Measurements from ENCODE around the gene PIWIL1. TPM values are rescaled to one million over a fixed set of nuclear protein-coding genes. Genes with fewer than 3 reads are reported as not detected.

The PIWIL1 gene
- total and polyA plus RNA-seq, 2 experiments from 2014 or later: not detected

GRCh38 chr12:130334399-130334798 is 3.3 kb upstream of the PIWIL1 start:
- Histone ChIP-seq H3K9me2 (ENCODE audit: insufficient read depth) (no peaks in the 10 kb centered on the region), H3K4me1 (ENCODE audit: insufficient read depth) (no peaks in the 10 kb centered on the region), H3K27ac (no peak overlapping the region), H3K4me3 (no peak overlapping the region), H2AFZ (no peak overlapping the region), H3K9me3 (ENCODE audit: low read depth) (no peaks in the 10 kb centered on the region), H3K27me3 (replicated peaks; ENCODE audit: insufficient read depth) (no peaks in the 10 kb centered on the region; the same call in 1 of the 2 replicates), H3F3A (ENCODE audit: insufficient read depth) (no peaks in the 10 kb centered on the region), H3K4me2 (ENCODE audit: unreplicated experiment) (no peak overlapping the region), H4K20me1 (ENCODE audit: insufficient read depth) (no peaks in the 10 kb centered on the region), H3K36me3 (ENCODE audit: low read depth) (no peaks in the 10 kb centered on the region), H3K79me2 (ENCODE audit: insufficient read depth) (no peaks in the 10 kb centered on the region), H3K9ac (no peak overlapping the region)
- in situ Hi-C loops (cut with MboI): loop anchor here (10.0 kb wide), 1 partner anchor 290 kb away; no protein-coding TSS in a partner anchor
- TF ChIP-seq EZH2 (IDR thresholded peaks at IDR 0.05; ENCODE audit: insufficient read depth, poor library complexity, severe bottlenecking) (no peak), EZH2phosphoT487 (IDR thresholded peaks at IDR 0.05; ENCODE audit: insufficient read depth, low read depth) (no peak)
- no peak for DNase-seq
- 31 to 37% methylated on average over 8 of the region's 8 CpGs for WGBS, 2 experiments (ENCODE audit: low coverage in 1 of 2, low lambda C conversion rate in 2 of 2, missing lambda C conversion rate in 2 of 2)

GRCh38 chr12:130334937-130335336 is 2.8 kb upstream of the PIWIL1 start:
- TF ChIP-seq EZH2phosphoT487 (IDR thresholded peaks at IDR 0.05; ENCODE audit: insufficient read depth, low read depth) (no peak), EZH2 (IDR thresholded peaks at IDR 0.05; ENCODE audit: insufficient read depth, poor library complexity, severe bottlenecking) (no peak)
- 31 to 37% methylated on average over 15 of the region's 15 CpGs for WGBS, 2 experiments (ENCODE audit: low coverage in 1 of 2, low lambda C conversion rate in 2 of 2, missing lambda C conversion rate in 2 of 2)
- Histone ChIP-seq H3K9me3 (ENCODE audit: low read depth) (no peaks in the 10 kb centered on the region), H3K4me3 (no peak overlapping the region), H4K20me1 (ENCODE audit: insufficient read depth) (no peaks in the 10 kb centered on the region), H3K9ac (no peak overlapping the region), H3K27ac (no peak overlapping the region), H2AFZ (no peak overlapping the region), H3K79me2 (ENCODE audit: insufficient read depth) (no peaks in the 10 kb centered on the region), H3K27me3 (replicated peaks; ENCODE audit: insufficient read depth) (no peaks in the 10 kb centered on the region; the same call in 1 of the 2 replicates), H3K9me2 (ENCODE audit: insufficient read depth) (no peaks in the 10 kb centered on the region), H3F3A (ENCODE audit: insufficient read depth) (no peaks in the 10 kb centered on the region), H3K36me3 (ENCODE audit: low read depth) (no peaks in the 10 kb centered on the region), H3K4me2 (ENCODE audit: unreplicated experiment) (no peak overlapping the region), H3K4me1 (ENCODE audit: insufficient read depth) (no peaks in the 10 kb centered on the region)
- in situ Hi-C loops (cut with MboI): loop anchor here (10.0 kb wide), 1 partner anchor 290 kb away; no protein-coding TSS in a partner anchor
- no peak for DNase-seq

- Histone ChIP-seq H3K9me2 (ENCODE audit: insufficient read depth) (no peaks in the 10 kb centered on the region), H4K20me1 (ENCODE audit: insufficient read depth) (no peaks in the 10 kb centered on the region), H2AFZ (no peak overlapping the region), H3K4me3 (no peak overlapping the region), H3K27me3 (replicated peaks; ENCODE audit: insufficient read depth) (no peaks in the 10 kb centered on the region; the same call in 1 of the 2 replicates), H3K9me3 (ENCODE audit: low read depth) (no peaks in the 10 kb centered on the region), H3K27ac (no peak overlapping the region), H3K4me1 (ENCODE audit: insufficient read depth) (no peaks in the 10 kb centered on the region), H3K79me2 (ENCODE audit: insufficient read depth) (no peaks in the 10 kb centered on the region), H3K4me2 (ENCODE audit: unreplicated experiment) (no peak overlapping the region), H3F3A (ENCODE audit: insufficient read depth) (no peaks in the 10 kb centered on the region), H3K9ac (no peak overlapping the region), H3K36me3 (ENCODE audit: low read depth) (no peaks in the 10 kb centered on the region)
- TF ChIP-seq EZH2phosphoT487 (IDR thresholded peaks at IDR 0.05; ENCODE audit: insufficient read depth, low read depth): no peak
- TF ChIP-seq EZH2 (IDR thresholded peaks at IDR 0.05; ENCODE audit: insufficient read depth, poor library complexity, severe bottlenecking): no peak
- DNase-seq: peak; percentile 64
- 33 to 39% methylated on average over 15 of the region's 15 CpGs for WGBS, 2 experiments (ENCODE audit: low coverage in 1 of 2, low lambda C conversion rate in 2 of 2, missing lambda C conversion rate in 2 of 2)
- in situ Hi-C loops (cut with MboI): loop anchor here (10.0 kb wide), 1 partner anchor 291 kb away; no protein-coding TSS in a partner anchor
Observed at GRCh38 chr12:130335517-130336392, 1.9 kb upstream of the PIWIL1 start.

- Histone ChIP-seq H4K20me1 (ENCODE audit: insufficient read depth) (no peaks in the 10 kb centered on the region), H3K4me3 (no peak overlapping the region), H3K79me2 (ENCODE audit: insufficient read depth) (no peaks in the 10 kb centered on the region), H3K36me3 (ENCODE audit: low read depth) (no peaks in the 10 kb centered on the region), H3K4me1 (ENCODE audit: insufficient read depth) (no peaks in the 10 kb centered on the region), H3K9me3 (ENCODE audit: low read depth) (no peaks in the 10 kb centered on the region), H3K4me2 (ENCODE audit: unreplicated experiment) (no peak overlapping the region), H3F3A (ENCODE audit: insufficient read depth) (no peaks in the 10 kb centered on the region), H3K9ac (no peak overlapping the region), H2AFZ (no peak overlapping the region), H3K27me3 (replicated peaks; ENCODE audit: insufficient read depth) (no peaks in the 10 kb centered on the region; the same call in 1 of the 2 replicates), H3K27ac (no peak overlapping the region), H3K9me2 (ENCODE audit: insufficient read depth) (no peaks in the 10 kb centered on the region)
- DNase-seq: no peak
- TF ChIP-seq EZH2phosphoT487 (IDR thresholded peaks at IDR 0.05; ENCODE audit: insufficient read depth, low read depth): no peak
- no peak for TF ChIP-seq EZH2 (IDR thresholded peaks at IDR 0.05; ENCODE audit: insufficient read depth, poor library complexity, severe bottlenecking)
- in situ Hi-C loops (cut with MboI): loop anchor here (10.0 kb wide), 1 partner anchor 292 kb away; no protein-coding TSS in a partner anchor
- WGBS, 2 experiments (ENCODE audit: low coverage in 1 of 2, low lambda C conversion rate in 2 of 2, missing lambda C conversion rate in 2 of 2): 67 to 68% methylated on average over 29 to 33 of the region's 33 CpGs
Observed at GRCh38 chr12:130336723-130337487, 782 bp upstream of the PIWIL1 start.

Data from GM23248 (cell line).